Activated CD4-positive, CD25-positive, alpha-beta regulatory T cell (primary cell): ENCODE measurements around the gene ABR.

Source experiments
- DNase-seq, 4 experiments: peaks; one replicate each; lab custom pipeline; 2025; lab: John Stamatoyannopoulos, UW

ABR gene

GRCh38 chr17:1030684-1031532 is 148.9 kb downstream of the ABR start:
- DNase-seq: no peak

GRCh38 chr17:1029922-1030644 is 149.7 kb downstream of the ABR start:
- DNase-seq: no peak

GRCh38 chr17:1029196-1029921 is 150.4 kb downstream of the ABR start:
- no peak for DNase-seq

- DNase-seq: no peak
Measured at GRCh38 chr17:1027044-1027443, 152.7 kb downstream of the ABR start.

- no peak for DNase-seq
Measured at GRCh38 chr17:1026599-1026975, 153.2 kb downstream of the ABR start.

- DNase-seq: no peak
Measured at GRCh38 chr17:1025733-1026598, 153.8 kb downstream of the ABR start.

GRCh38 chr17:1024076-1024475 is 155.7 kb downstream of the ABR start:
- DNase-seq: no peak

- no peak for DNase-seq
Measured at GRCh38 chr17:1022278-1023024, 157.3 kb downstream of the ABR start.

GRCh38 chr17:1021147-1021546 is 158.6 kb downstream of the ABR start:
- DNase-seq: no peak

- no peak for DNase-seq
Measured at GRCh38 chr17:1019451-1019850, 160.3 kb downstream of the ABR start.

GRCh38 chr17:1018547-1018946 is 161.2 kb downstream of the ABR start:
- DNase-seq: no peak

GRCh38 chr17:1013729-1014090 is 166.1 kb downstream of the ABR start:
- DNase-seq: no peak

- no peak for DNase-seq
Measured at GRCh38 chr17:1012823-1013728, 166.7 kb downstream of the ABR start.

GRCh38 chr17:1011760-1012735 is 167.7 kb downstream of the ABR start:
- DNase-seq: no peak

GRCh38 chr17:1011138-1011537 is 168.6 kb downstream of the ABR start:
- no peak for DNase-seq

GRCh38 chr17:1010586-1010985 is 169.2 kb downstream of the ABR start:
- DNase-seq: no peak

GRCh38 chr17:1010086-1010450 is 169.7 kb downstream of the ABR start:
- DNase-seq: no peak

- no peak for DNase-seq
Measured at GRCh38 chr17:1009229-1010085, 170.3 kb downstream of the ABR start.
